Measurements from ENCODE around the gene PLXNA2.

PLXNA2 gene

GRCh38 chr1:208111646-208112190, 132.5 kb downstream of the PLXNA2 start:
- no peak for DNase-seq

GRCh38 chr1:208110296-208110695, 133.9 kb downstream of the PLXNA2 start:
- no peak for DNase-seq

GRCh38 chr1:208108646-208109330, 135.4 kb downstream of the PLXNA2 start:
- DNase-seq: no peak

GRCh38 chr1:208108213-208108608, 136.0 kb downstream of the PLXNA2 start:
- no peak for DNase-seq

- DNase-seq: no peak
These were observed 136.6 kb downstream of the PLXNA2 start for GRCh38 chr1:208107425-208108212.

- no peak for DNase-seq
These were observed 138.0 kb downstream of the PLXNA2 start for GRCh38 chr1:208106218-208106617.

GRCh38 chr1:208105756-208106155, 138.4 kb downstream of the PLXNA2 start:
- no peak for DNase-seq

- no peak for DNase-seq
These were observed 140.3 kb downstream of the PLXNA2 start for GRCh38 chr1:208103597-208104513.

- DNase-seq: peak; percentile 61
These were observed 142.3 kb downstream of the PLXNA2 start for GRCh38 chr1:208101661-208102431.

GRCh38 chr1:208100906-208101305, 143.3 kb downstream of the PLXNA2 start:
- DNase-seq: peak; percentile 93

GRCh38 chr1:208100106-208100505, 144.1 kb downstream of the PLXNA2 start:
- DNase-seq: no peak

- DNase-seq: no peak
These were observed 145.4 kb downstream of the PLXNA2 start for GRCh38 chr1:208098773-208099172.

GRCh38 chr1:208093754-208094719, 150.1 kb downstream of the PLXNA2 start:
- DNase-seq: no peak

- no peak for DNase-seq
These were observed 151.1 kb downstream of the PLXNA2 start for GRCh38 chr1:208093046-208093445.

- no peak for DNase-seq
These were observed 153.5 kb downstream of the PLXNA2 start for GRCh38 chr1:208090388-208091301.

GRCh38 chr1:208089761-208090370, 154.3 kb downstream of the PLXNA2 start:
- DNase-seq: no peak

- DNase-seq: no peak
These were observed 155.0 kb downstream of the PLXNA2 start for GRCh38 chr1:208089149-208089548.

GRCh38 chr1:208088319-208088718, 155.9 kb downstream of the PLXNA2 start:
- no peak for DNase-seq
